Mammary epithelial cell (primary cell): Measurements from ENCODE around the gene HTR3E.

Source experiments
- EZH2 ChIP-seq: IDR thresholded peaks from 2 replicates; pipeline ENCODE4 v1.6.1; 2012; ENCODE audit warnings: low read length, inconsistent platforms, borderline replicate concordance
- TF ChIP-seq, protein P1 (sequence below), 2 donors: IDR thresholded peaks in 1 of 2; conservative IDR thresholded peaks in 1 of 2; 2 replicates each; pipeline ENCODE4 v1.5.1; 2011 to 2012; ENCODE audit warnings: inconsistent platforms in 2 of 2, low read length in 2 of 2, mild to moderate bottlenecking in 2 of 2, control low read depth in 1 of 2, low read depth in 1 of 2; ENCODE audit not compliant: insufficient read depth in 1 of 2; ENCODE audit errors: extremely low read depth in 1 of 2

DNA sequence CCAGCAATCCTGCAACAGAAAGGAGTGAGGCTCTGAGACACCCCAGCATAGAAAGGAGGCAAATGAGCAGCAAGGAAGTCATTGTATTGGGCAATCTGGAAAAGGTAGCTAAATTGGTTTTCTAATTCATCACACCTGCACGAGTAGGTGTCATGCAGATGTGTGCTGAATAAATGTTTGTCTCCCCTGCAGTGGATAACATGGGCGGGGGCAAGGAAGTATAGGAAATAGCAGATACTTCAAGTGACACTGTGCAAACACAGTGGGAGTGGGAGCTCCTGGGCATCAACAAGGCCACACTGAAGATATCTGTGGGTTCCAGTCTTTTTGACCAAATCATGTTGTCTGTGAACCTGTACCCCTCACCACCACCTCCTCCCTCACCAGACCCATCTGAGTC lies 14.4 kb upstream of the HTR3E start:
- TF ChIP-seq, protein P1, sequence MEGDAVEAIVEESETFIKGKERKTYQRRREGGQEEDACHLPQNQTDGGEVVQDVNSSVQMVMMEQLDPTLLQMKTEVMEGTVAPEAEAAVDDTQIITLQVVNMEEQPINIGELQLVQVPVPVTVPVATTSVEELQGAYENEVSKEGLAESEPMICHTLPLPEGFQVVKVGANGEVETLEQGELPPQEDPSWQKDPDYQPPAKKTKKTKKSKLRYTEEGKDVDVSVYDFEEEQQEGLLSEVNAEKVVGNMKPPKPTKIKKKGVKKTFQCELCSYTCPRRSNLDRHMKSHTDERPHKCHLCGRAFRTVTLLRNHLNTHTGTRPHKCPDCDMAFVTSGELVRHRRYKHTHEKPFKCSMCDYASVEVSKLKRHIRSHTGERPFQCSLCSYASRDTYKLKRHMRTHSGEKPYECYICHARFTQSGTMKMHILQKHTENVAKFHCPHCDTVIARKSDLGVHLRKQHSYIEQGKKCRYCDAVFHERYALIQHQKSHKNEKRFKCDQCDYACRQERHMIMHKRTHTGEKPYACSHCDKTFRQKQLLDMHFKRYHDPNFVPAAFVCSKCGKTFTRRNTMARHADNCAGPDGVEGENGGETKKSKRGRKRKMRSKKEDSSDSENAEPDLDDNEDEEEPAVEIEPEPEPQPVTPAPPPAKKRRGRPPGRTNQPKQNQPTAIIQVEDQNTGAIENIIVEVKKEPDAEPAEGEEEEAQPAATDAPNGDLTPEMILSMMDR (conservative IDR thresholded peaks at IDR 0.05 in 1 of 2, IDR thresholded peaks at IDR 0.05 in 1 of 2; ENCODE audit: extremely low read depth in 1 of 2, insufficient read depth in 1 of 2, low read depth in 1 of 2, low read length in 2 of 2): no peak
- TF ChIP-seq EZH2: no peak
